Transverse colon (tissue), 4 donors: Measurements from ENCODE around the gene SIGLECL1. TPM values are rescaled to one million over a fixed set of nuclear protein-coding genes. Genes with fewer than 3 reads are reported as not detected.

Experiments used
- DNase-seq: peaks from one replicate; pipeline ENCODE4 v3.0.0-alpha.2; 2019
- H3K27ac ChIP-seq, 4 donors: fragments of 200-600 bp; sonication (generic); 2 replicates each; pipeline ENCODE4 v1.5.1; 2016 to 2018; ENCODE audit warnings: inconsistent platforms in 4 of 4
- H3K27me3 ChIP-seq: fragments of 200-600 bp; sonication (generic); 2 replicates; pipeline ENCODE4 v1.5.1; 2017; ENCODE audit warnings: inconsistent platforms
- H3K36me3 ChIP-seq, 4 donors: fragments of 200-600 bp; sonication (generic); 2 replicates each; pipeline ENCODE4 v1.5.1; 2017 to 2019; ENCODE audit warnings: inconsistent platforms in 4 of 4
- H3K4me1 ChIP-seq, 4 donors: fragments of 200-600 bp; sonication (generic); 2 replicates each; pipeline ENCODE4 v1.5.1; 2017 to 2020; ENCODE audit warnings: inconsistent platforms in 4 of 4
- H3K4me3 ChIP-seq, 4 donors: fragments of 200-600 bp; sonication (generic); 1 replicate in 1 of 4; 2 replicates in 3 of 4; pipeline versions ENCODE4 v1.5.1 to v1.6.1; 2017 to 2019; ENCODE audit warnings: inconsistent platforms in 4 of 4
- H3K9me3 ChIP-seq, 2 donors: fragments of 200-600 bp; sonication (generic); 2 replicates each; pipeline ENCODE4 v1.5.1; 2017 to 2019; ENCODE audit warnings: inconsistent platforms in 2 of 2
- CTCF ChIP-seq, 5 experiments: fragments of 200-600 bp in 3 of 5; fragments of 450-650 bp in 2 of 5; sonication (generic) in 3 of 5; IDR thresholded peaks; 1 replicate in 2 of 5; 2 replicates in 3 of 5; pipeline ENCODE4 v1.5.1; 2016 to 2017; ENCODE audit warnings: antibody characterized with exemption in 5 of 5, inconsistent platforms in 3 of 5, mild to moderate bottlenecking in 2 of 5, moderate library complexity in 1 of 5
- EP300 ChIP-seq: sonication (generic); formaldehyde crosslinking; IDR thresholded peaks from one replicate; pipeline ENCODE4 v1.6.1; 2017; ENCODE audit warnings: antibody characterized with exemption, low read depth
- POLR2A ChIP-seq: fragments of 450-650 bp; IDR thresholded peaks from one replicate; pipeline ENCODE4 v1.6.1; 2016; ENCODE audit warnings: antibody characterized with exemption, mild to moderate bottlenecking, moderate library complexity
- POLR2AphosphoS5 ChIP-seq, 3 donors: sonication (generic); formaldehyde crosslinking; IDR thresholded peaks; one replicate each; pipeline ENCODE4 v1.6.1; 2016; ENCODE audit warnings: antibody characterized with exemption in 3 of 3
- WGBS, 2 donors: methylation state at CpG; one replicate each; pipeline ENCODE4 v1.1.5; 2018; ENCODE audit warnings: low coverage in 1 of 2; 5-methylcytosine and 5-hydroxymethylcytosine counted together
- in situ Hi-C, 4 donors: fragments of 200-750 bp; cut with MboI; loops; one replicate each; pipeline versions ENCODE4 v1.15.0 to v1.15.1; 2017; ENCODE audit warnings: low sequenced_read_pairs in 3 of 4, low pct_ligation_motif_present in 1 of 4, low pct_unique_long_range_greater_than_20kb in 1 of 4
- intact Hi-C: fragments of 100-400 bp; cut with DNase I; formaldehyde crosslinking; loops from one replicate; pipeline ENCODE4 v1.15.1; 2023; ENCODE audit warnings: low total_unique reads
- total RNA-seq, 4 donors: library from RNA; depleted of rRNA; stranded (reverse); fragments of >200 nt; gene quantifications; one replicate each; pipeline ENCODE4 v1.1.0, GENCODE V29; 2016

SIGLECL1 gene
- total RNA-seq, 4 donors from 2014 or later: not detected

DNA sequence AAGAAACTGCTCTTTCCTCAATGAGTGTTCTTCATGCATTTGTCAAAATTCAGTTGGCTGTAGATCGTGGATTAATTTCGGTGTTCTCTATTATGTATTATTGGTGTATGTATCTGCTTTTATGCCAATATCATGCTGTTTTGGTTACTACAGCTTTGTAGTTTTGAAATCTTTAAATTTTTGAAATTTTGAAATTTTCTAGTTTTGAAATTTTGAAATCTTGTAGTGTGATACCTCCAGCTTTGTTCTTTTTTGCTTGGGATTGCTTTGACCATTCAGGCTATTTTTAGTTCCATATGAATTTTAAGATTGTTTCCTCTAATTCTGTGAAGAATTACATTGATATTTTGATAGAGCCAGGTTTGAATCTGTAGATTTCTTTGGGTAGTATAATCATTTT lies 22.9 kb upstream of the SIGLECL1 start:
- H3K4me1 ChIP-seq: no peaks in the 10 kb centered on the region
- H3K27ac ChIP-seq: no peak overlapping the region
- DNase-seq: no peak
- no peaks in the 10 kb centered on the region for H3K9me3 ChIP-seq
- H3K4me3 ChIP-seq: no peak overlapping the region
- H3K27me3 ChIP-seq: no peaks in the 10 kb centered on the region
- in situ Hi-C loops (no loop called here), intact Hi-C loops (no loop called here)
- no peaks in the 10 kb centered on the region for H3K36me3 ChIP-seq
- WGBS, 2 donors: 63 to 94% methylated on average over 1 to 2 of the region's 2 CpGs
- TF ChIP-seq POLR2A (no peak), EP300 (no peak), CTCF (IDR thresholded peaks at IDR 0.05) (no peak), POLR2AphosphoS5 (IDR thresholded peaks at IDR 0.05) (no peak)

GRCh38 chr19:51240866-51241265 lies 10.0 kb upstream of the SIGLECL1 start:
- no peaks in the 10 kb centered on the region for H3K9me3 ChIP-seq
- H3K36me3 ChIP-seq: no peaks in the 10 kb centered on the region
- 90% methylated on average over 7 of the region's 7 CpGs; no CpG with 5 or more reads in 1 of the 2 donors for WGBS, 2 donors
- H3K27ac ChIP-seq: no peak overlapping the region
- DNase-seq: no peak
- in situ Hi-C loops: no loop called here
- TF ChIP-seq CTCF (IDR thresholded peaks at IDR 0.05) (no peak), EP300 (no peak), POLR2A (no peak), POLR2AphosphoS5 (IDR thresholded peaks at IDR 0.05) (no peak)
- no peaks in the 10 kb centered on the region for H3K4me1 ChIP-seq
- intact Hi-C loops: no loop called here
- no peak overlapping the region for H3K4me3 ChIP-seq
- no peaks in the 10 kb centered on the region for H3K27me3 ChIP-seq

DNA sequence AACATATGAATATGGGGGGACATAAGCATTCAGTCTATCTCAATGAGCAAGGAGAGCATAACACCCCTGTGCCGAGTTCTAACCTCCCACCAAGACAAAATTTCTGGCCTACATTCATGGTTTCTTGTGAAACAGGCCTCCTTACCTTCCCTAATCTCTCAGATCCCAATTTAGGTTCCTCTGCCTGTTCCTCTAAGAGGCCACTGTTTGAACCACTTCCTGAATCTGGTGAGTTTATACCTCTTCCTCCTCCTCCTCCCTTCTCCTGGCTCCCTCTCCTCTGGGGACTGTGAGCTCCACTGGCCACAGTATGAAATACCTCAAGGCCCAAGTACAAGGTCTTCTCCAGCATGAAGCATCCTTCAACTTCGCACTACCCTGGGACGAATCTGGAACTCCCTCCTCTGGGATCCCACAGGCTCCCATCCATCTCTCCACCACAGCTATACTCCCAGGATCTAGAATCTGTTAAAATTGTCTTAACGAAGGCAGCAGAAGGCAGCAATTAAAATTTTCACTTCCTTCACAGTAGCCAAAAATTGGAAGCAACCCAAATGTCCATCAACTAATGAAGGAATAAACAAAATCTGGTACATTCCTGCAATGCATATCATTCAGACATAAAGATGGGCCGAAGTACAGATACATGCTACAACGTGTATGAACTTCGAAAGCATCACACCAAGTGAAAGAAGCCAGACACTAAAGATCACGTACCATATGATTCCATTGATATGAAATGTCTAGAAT lies 7.8 kb upstream of the SIGLECL1 start:
- Histone ChIP-seq H3K9me3 (no peaks in the 10 kb centered on the region), H3K27me3 (no peaks in the 10 kb centered on the region), H3K4me1 (no peaks in the 10 kb centered on the region), H3K36me3 (no peaks in the 10 kb centered on the region), H3K27ac (no peak overlapping the region), H3K4me3 (no peak overlapping the region)
- no peak for DNase-seq
- TF ChIP-seq POLR2AphosphoS5 (IDR thresholded peaks at IDR 0.05) (no peak), POLR2A (no peak), CTCF (IDR thresholded peaks at IDR 0.05) (no peak), EP300 (no peak)
- 79 to 80% methylated on average over 7 to 8 of the region's 8 CpGs for WGBS, 2 donors
- intact Hi-C loops: no loop called here
- in situ Hi-C loops: no loop called here

GRCh38 chr19:51246164-51246552 lies 4.7 kb upstream of the SIGLECL1 start:
- Histone ChIP-seq H3K27ac (no peak overlapping the region), H3K9me3 (no peaks in the 10 kb centered on the region), H3K4me1 (no peaks in the 10 kb centered on the region), H3K4me3 (no peak overlapping the region), H3K27me3 (no peaks in the 10 kb centered on the region), H3K36me3 (no peaks in the 10 kb centered on the region)
- 55 to 56% methylated on average over 3 to 5 of the region's 5 CpGs for WGBS, 2 donors
- in situ Hi-C loops: no loop called here
- TF ChIP-seq CTCF (IDR thresholded peaks at IDR 0.05) (no peak), EP300 (no peak), POLR2AphosphoS5 (IDR thresholded peaks at IDR 0.05) (no peak), POLR2A (no peak)
- DNase-seq: no peak
- intact Hi-C loops: no loop called here
